ENCODE data around the gene CLSTN2.

CLSTN2 gene

DNA sequence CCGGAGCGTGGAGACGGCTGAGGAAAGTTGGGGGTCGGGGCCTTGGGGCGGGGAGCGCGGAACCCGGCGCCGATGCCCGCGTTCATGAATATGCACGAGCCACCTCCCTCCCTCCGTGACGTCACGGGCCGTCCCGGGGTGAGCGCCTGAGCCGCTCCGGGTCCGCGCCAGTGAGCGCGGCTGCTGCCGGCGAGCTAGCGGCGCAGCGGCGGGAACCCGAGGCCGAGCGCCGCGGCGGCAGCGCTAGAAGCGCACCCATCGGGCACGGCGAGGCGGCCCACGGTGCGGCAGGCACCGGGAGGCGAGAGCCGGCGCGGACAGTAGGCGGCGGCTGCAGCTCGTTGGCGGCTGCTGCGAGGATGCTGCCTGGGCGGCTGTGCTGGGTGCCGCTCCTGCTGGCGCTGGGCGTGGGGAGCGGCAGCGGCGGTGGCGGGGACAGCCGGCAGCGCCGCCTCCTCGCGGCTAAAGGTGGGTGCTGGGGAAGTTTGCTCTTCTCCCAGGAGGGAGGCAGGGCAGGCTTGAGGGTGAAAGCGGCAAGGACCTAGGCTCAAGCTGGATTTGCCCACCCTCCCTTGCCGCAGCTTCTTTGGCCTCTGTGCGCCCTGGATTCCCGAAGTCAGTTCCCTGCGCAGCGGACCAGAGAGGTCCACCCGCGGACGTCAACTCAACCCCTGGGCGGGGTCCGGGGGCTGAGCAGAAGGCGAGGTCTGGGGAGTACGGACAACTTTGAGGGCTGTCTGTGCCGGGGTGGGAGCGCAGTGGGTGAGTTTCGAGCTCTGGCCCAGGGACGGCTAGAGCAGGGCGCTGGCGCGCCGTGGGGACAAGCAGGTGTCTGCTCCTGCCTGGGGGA, at the start of gene CLSTN2:
TSS of gene CLSTN2 (plus strand) at position 170 of the 850 bp plus-strand sequence.
- TF ChIP-seq, protein P1, sequence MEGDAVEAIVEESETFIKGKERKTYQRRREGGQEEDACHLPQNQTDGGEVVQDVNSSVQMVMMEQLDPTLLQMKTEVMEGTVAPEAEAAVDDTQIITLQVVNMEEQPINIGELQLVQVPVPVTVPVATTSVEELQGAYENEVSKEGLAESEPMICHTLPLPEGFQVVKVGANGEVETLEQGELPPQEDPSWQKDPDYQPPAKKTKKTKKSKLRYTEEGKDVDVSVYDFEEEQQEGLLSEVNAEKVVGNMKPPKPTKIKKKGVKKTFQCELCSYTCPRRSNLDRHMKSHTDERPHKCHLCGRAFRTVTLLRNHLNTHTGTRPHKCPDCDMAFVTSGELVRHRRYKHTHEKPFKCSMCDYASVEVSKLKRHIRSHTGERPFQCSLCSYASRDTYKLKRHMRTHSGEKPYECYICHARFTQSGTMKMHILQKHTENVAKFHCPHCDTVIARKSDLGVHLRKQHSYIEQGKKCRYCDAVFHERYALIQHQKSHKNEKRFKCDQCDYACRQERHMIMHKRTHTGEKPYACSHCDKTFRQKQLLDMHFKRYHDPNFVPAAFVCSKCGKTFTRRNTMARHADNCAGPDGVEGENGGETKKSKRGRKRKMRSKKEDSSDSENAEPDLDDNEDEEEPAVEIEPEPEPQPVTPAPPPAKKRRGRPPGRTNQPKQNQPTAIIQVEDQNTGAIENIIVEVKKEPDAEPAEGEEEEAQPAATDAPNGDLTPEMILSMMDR (IDR thresholded peaks at IDR 0.05; ENCODE audit: low read depth, low read length), result no peak
- DNase-seq (ENCODE audit: extremely low read depth, low read depth), result no peak

- TF ChIP-seq, protein P1 (IDR thresholded peaks at IDR 0.05; ENCODE audit: low read depth, low read length), result no peak
- no peak for DNase-seq (ENCODE audit: extremely low read depth, low read depth)
Observed at GRCh38 chr3:139887431-139887830, 47.6 kb upstream of the CLSTN2 start.

DNA sequence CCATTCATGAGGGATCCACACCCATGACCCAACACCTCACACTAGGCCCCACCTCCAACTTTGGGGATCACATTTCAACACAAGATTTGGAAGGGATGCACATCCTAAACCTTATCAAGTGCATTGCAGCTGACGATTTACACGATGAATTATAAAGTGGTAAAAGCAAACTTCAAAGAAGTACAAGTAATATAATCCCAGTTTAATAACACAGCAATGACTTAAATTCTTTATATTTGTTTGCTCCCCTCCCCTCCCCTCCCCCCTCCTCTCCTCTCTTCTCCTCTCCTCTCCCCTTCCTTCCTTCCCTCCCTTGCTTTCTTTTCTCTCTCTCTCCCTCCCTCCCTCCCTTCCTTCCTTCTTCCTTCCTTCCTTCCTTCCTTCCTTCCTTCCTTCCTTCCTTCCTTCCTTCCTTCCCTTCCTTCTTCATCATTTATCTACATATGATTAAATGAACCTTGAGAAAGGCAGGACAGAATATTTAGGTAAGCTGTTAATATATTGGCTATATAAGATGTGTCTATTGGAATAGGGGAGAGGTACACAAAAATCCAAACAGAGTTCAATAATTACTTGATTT, 46.3 kb upstream of the CLSTN2 start:
- TF ChIP-seq, protein P1 (IDR thresholded peaks at IDR 0.05; ENCODE audit: low read depth, low read length), result no peak
- no peak for DNase-seq (ENCODE audit: extremely low read depth, low read depth)

GRCh38 chr3:139893267-139893962, 41.6 kb upstream of the CLSTN2 start:
- TF ChIP-seq, protein P1 (IDR thresholded peaks at IDR 0.05; ENCODE audit: low read depth, low read length), result no peak
- no peak for DNase-seq (ENCODE audit: extremely low read depth, low read depth)

GRCh38 chr3:139893963-139894642, 40.9 kb upstream of the CLSTN2 start:
- TF ChIP-seq, protein P1 (IDR thresholded peaks at IDR 0.05; ENCODE audit: low read depth, low read length), result no peak
- DNase-seq (ENCODE audit: extremely low read depth, low read depth), result no peak

DNA sequence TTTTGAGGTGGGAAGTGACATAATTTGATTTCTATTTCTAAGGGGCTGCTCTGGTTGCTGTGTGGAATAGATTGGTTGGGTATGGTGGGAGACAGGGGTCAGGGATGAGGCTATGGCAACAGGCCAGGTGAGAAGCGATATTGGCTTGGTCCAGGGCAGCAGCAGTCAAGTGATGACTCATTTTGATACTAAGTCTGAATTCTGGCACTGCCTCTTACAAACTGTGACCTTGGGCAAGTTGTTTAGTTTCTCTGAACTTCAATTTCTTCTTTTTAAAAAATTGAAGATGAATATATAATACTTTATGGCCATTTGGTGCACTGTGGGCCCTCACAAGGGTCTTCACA, 40.4 kb upstream of the CLSTN2 start:
- TF ChIP-seq, protein P1 (IDR thresholded peaks at IDR 0.05; ENCODE audit: low read depth, low read length), result no peak
- no peak for DNase-seq (ENCODE audit: extremely low read depth, low read depth)
